GM23338 (cell line): Measurements from ENCODE around the gene MAN1C1.

Source experiments
- CREB1 ChIP-seq: fragments of 250-450 bp; sonication (Bioruptor Pico); IDR thresholded peaks from 2 replicates; pipeline ENCODE4 v1.5.0; 2020; ENCODE audit warnings: low read depth, mild to moderate bottlenecking, moderate library complexity
- CTCF ChIP-seq, 2 experiments: fragments of 200-600 bp in 1 of 2; sonication (generic) in 1 of 2; conservative IDR thresholded peaks; 2 replicates each; pipeline versions ENCODE4 v1.5.1 to v1.6.1; 2016 to 2017; ENCODE audit warnings: antibody characterized with exemption in 2 of 2, low read depth in 2 of 2, mild to moderate bottlenecking in 2 of 2, moderate library complexity in 1 of 2
- EZH2 ChIP-seq: fragments of 200-600 bp; sonication (generic); IDR thresholded peaks from one replicate; pipeline ENCODE4 v1.8.0; 2017; ENCODE audit warnings: antibody characterized with exemption, mild to moderate bottlenecking, low read depth; ENCODE audit not compliant: unreplicated experiment
- EZH2phosphoT487 ChIP-seq: fragments of 200-600 bp; sonication (generic); IDR thresholded peaks from one replicate; pipeline ENCODE4 v1.8.1; 2018; ENCODE audit warnings: antibody characterized with exemption; ENCODE audit not compliant: unreplicated experiment
- NANOG ChIP-seq: IDR thresholded peaks from 2 replicates; pipeline ENCODE4 v1.6.1; 2016; ENCODE audit warnings: antibody characterized with exemption, borderline replicate concordance
- POLR2AphosphoS5 ChIP-seq: IDR thresholded peaks from 2 replicates; pipeline ENCODE4 v1.6.1; 2016; ENCODE audit warnings: antibody characterized with exemption, low read depth
- STAT1 ChIP-seq: IDR thresholded peaks from one replicate; pipeline ENCODE4 v1.6.1; 2016; ENCODE audit warnings: antibody characterized with exemption; ENCODE audit not compliant: unreplicated experiment
- TF ChIP-seq, protein P1 (sequence below): IDR thresholded peaks from one replicate; pipeline ENCODE4 v1.6.1; 2018; ENCODE audit warnings: antibody characterized with exemption; ENCODE audit not compliant: unreplicated experiment
- TF ChIP-seq, protein P2 (sequence below): fragments of 250-450 bp; sonication (Bioruptor Pico); IDR thresholded peaks from 2 replicates; pipeline ENCODE4 v1.5.0; 2020; ENCODE audit warnings: mild to moderate bottlenecking, moderate library complexity
- TF ChIP-seq, protein P3 (sequence below): IDR thresholded peaks from 2 replicates; pipeline ENCODE4 v1.6.1; 2016; ENCODE audit warnings: antibody characterized with exemption

DNA sequence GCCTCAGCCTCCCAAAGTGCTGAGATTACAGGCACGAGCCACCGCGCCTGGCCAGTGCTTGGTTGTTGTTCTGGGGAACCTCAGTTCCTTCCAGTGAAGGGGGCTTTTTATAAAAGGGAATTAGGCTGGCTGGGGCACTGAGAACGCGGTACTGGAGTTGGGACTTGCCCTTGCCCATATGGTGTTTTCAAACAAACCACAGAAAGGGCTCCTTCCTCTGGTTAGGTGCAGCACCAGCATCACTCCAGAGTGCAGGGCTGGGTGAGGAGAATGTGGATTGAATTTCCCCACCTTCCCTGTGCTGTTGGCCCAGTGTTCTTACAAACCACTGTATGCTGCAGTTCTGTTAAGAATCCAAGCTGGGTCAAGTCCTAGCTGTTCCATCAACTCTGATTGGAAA lies 5.3 kb downstream of the MAN1C1 start:
- TF ChIP-seq CTCF (conservative IDR thresholded peaks at IDR 0.05; ENCODE audit: low read depth in 2 of 2) = no peak
- TF ChIP-seq, protein P1, sequence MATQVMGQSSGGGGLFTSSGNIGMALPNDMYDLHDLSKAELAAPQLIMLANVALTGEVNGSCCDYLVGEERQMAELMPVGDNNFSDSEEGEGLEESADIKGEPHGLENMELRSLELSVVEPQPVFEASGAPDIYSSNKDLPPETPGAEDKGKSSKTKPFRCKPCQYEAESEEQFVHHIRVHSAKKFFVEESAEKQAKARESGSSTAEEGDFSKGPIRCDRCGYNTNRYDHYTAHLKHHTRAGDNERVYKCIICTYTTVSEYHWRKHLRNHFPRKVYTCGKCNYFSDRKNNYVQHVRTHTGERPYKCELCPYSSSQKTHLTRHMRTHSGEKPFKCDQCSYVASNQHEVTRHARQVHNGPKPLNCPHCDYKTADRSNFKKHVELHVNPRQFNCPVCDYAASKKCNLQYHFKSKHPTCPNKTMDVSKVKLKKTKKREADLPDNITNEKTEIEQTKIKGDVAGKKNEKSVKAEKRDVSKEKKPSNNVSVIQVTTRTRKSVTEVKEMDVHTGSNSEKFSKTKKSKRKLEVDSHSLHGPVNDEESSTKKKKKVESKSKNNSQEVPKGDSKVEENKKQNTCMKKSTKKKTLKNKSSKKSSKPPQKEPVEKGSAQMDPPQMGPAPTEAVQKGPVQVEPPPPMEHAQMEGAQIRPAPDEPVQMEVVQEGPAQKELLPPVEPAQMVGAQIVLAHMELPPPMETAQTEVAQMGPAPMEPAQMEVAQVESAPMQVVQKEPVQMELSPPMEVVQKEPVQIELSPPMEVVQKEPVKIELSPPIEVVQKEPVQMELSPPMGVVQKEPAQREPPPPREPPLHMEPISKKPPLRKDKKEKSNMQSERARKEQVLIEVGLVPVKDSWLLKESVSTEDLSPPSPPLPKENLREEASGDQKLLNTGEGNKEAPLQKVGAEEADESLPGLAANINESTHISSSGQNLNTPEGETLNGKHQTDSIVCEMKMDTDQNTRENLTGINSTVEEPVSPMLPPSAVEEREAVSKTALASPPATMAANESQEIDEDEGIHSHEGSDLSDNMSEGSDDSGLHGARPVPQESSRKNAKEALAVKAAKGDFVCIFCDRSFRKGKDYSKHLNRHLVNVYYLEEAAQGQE = no peak
- TF ChIP-seq POLR2AphosphoS5 = no peak
- TF ChIP-seq EZH2phosphoT487 = no peak
- no peak for TF ChIP-seq CREB1 (CRISPR knock-in tag)
- TF ChIP-seq, protein P2, sequence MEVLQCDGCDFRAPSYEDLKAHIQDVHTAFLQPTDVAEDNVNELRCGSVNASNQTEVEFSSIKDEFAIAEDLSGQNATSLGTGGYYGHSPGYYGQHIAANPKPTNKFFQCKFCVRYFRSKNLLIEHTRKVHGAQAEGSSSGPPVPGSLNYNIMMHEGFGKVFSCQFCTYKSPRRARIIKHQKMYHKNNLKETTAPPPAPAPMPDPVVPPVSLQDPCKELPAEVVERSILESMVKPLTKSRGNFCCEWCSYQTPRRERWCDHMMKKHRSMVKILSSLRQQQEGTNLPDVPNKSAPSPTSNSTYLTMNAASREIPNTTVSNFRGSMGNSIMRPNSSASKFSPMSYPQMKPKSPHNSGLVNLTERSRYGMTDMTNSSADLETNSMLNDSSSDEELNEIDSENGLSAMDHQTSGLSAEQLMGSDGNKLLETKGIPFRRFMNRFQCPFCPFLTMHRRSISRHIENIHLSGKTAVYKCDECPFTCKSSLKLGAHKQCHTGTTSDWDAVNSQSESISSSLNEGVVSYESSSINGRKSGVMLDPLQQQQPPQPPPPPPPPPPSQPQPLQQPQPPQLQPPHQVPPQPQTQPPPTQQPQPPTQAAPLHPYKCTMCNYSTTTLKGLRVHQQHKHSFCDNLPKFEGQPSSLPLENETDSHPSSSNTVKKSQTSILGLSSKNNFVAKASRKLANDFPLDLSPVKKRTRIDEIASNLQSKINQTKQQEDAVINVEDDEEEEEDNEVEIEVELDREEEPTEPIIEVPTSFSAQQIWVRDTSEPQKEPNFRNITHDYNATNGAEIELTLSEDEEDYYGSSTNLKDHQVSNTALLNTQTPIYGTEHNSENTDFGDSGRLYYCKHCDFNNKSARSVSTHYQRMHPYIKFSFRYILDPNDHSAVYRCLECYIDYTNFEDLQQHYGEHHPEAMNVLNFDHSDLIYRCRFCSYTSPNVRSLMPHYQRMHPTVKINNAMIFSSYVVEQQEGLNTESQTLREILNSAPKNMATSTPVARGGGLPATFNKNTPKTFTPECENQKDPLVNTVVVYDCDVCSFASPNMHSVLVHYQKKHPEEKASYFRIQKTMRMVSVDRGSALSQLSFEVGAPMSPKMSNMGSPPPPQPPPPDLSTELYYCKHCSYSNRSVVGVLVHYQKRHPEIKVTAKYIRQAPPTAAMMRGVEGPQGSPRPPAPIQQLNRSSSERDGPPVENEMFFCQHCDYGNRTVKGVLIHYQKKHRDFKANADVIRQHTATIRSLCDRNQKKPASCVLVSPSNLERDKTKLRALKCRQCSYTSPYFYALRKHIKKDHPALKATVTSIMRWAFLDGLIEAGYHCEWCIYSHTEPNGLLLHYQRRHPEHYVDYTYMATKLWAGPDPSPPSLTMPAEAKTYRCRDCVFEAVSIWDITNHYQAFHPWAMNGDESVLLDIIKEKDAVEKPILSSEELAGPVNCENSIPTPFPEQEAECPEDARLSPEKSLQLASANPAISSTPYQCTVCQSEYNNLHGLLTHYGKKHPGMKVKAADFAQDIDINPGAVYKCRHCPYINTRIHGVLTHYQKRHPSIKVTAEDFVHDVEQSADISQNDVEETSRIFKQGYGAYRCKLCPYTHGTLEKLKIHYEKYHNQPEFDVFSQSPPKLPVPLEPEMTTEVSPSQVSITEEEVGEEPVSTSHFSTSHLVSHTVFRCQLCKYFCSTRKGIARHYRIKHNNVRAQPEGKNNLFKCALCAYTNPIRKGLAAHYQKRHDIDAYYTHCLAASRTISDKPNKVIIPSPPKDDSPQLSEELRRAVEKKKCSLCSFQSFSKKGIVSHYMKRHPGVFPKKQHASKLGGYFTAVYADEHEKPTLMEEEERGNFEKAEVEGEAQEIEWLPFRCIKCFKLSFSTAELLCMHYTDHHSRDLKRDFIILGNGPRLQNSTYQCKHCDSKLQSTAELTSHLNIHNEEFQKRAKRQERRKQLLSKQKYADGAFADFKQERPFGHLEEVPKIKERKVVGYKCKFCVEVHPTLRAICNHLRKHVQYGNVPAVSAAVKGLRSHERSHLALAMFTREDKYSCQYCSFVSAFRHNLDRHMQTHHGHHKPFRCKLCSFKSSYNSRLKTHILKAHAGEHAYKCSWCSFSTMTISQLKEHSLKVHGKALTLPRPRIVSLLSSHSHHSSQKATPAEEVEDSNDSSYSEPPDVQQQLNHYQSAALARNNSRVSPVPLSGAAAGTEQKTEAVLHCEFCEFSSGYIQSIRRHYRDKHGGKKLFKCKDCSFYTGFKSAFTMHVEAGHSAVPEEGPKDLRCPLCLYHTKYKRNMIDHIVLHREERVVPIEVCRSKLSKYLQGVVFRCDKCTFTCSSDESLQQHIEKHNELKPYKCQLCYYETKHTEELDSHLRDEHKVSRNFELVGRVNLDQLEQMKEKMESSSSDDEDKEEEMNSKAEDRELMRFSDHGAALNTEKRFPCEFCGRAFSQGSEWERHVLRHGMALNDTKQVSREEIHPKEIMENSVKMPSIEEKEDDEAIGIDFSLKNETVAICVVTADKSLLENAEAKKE (CRISPR knock-in tag) = no peak
- TF ChIP-seq EZH2 = no peak
- TF ChIP-seq, protein P3, sequence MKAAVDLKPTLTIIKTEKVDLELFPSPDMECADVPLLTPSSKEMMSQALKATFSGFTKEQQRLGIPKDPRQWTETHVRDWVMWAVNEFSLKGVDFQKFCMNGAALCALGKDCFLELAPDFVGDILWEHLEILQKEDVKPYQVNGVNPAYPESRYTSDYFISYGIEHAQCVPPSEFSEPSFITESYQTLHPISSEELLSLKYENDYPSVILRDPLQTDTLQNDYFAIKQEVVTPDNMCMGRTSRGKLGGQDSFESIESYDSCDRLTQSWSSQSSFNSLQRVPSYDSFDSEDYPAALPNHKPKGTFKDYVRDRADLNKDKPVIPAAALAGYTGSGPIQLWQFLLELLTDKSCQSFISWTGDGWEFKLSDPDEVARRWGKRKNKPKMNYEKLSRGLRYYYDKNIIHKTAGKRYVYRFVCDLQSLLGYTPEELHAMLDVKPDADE = no peak
- TF ChIP-seq NANOG = no peak
- TF ChIP-seq STAT1 = no peak
